NCI-H226 (cell line): ENCODE results near the gene SLC38A7.

ENCODE experiments used
- DNase-seq: peaks from one replicate; pipeline ENCODE4 v3.0.0-alpha.2; 2015

Gene SLC38A7

GRCh38 chr16:58634265-58634802 lies 50.2 kb downstream of the SLC38A7 start:
- DNase-seq: no peak

- peak; percentile 100 for DNase-seq
These were observed 54.6 kb downstream of the SLC38A7 start, which contains the start of gene CNOT1 for GRCh38 chr16:58629733-58630640. TSS of gene CNOT1 (minus strand) at chr16:58629826. CDS start at chr16:58599337, 30,489 bp downstream.

- no peak for DNase-seq
These were observed 55.5 kb downstream of the SLC38A7 start for GRCh38 chr16:58628845-58629732.

GRCh38 chr16:58624209-58624608 lies 60.4 kb downstream of the SLC38A7 start:
- no peak for DNase-seq

GRCh38 chr16:58620396-58620795 lies 64.2 kb downstream of the SLC38A7 start:
- DNase-seq: no peak

- no peak for DNase-seq
These were observed 69.3 kb downstream of the SLC38A7 start for GRCh38 chr16:58615280-58615679.
